ENCODE data around the gene LIPH.
"Not testable (repeated sequence)": the region's sequence is repeated elsewhere in the genome, so short reads cannot be mapped to it uniquely, and the experiment has no call there.

Gene LIPH

GRCh38 chr3:185479373-185479945, 72.9 kb downstream of the LIPH start:
- DNase-seq: no peak

- DNase-seq: no peak
These were observed 75.1 kb downstream of the LIPH start for GRCh38 chr3:185477316-185477715.

GRCh38 chr3:185474922-185475321, 77.5 kb downstream of the LIPH start:
- not testable (repeated sequence) for DNase-seq

- DNase-seq: no peak
These were observed 79.0 kb downstream of the LIPH start for GRCh38 chr3:185473290-185473815.

GRCh38 chr3:185470323-185470722, 82.1 kb downstream of the LIPH start:
- no peak for DNase-seq

- DNase-seq: no peak
These were observed 82.8 kb downstream of the LIPH start for GRCh38 chr3:185469542-185469941.

GRCh38 chr3:185466123-185466522, 86.3 kb downstream of the LIPH start:
- not testable (repeated sequence) for DNase-seq

GRCh38 chr3:185465471-185465870, 86.9 kb downstream of the LIPH start:
- DNase-seq: no peak

- DNase-seq: no peak
These were observed 91.6 kb downstream of the LIPH start for GRCh38 chr3:185460719-185461350.

GRCh38 chr3:185460309-185460708, 92.1 kb downstream of the LIPH start:
- DNase-seq: no peak

GRCh38 chr3:185457376-185457775, 95.0 kb downstream of the LIPH start:
- no peak for DNase-seq

All from NCI-H774 (cell line).